ENCODE data around the gene SUSD4.

Gene SUSD4

GRCh38 chr1:223214261-223214807, 149.6 kb downstream of the SUSD4 start:
- TF ChIP-seq CTCF (conservative IDR thresholded peaks at IDR 0.05; ENCODE audit: low read depth, low read length), result no peak
- Histone ChIP-seq H3K27me3 (ENCODE audit: insufficient read depth, low read depth) (no peaks in the 10 kb centered on the region), H3K4me2 (no peak overlapping the region), H3K79me2 (ENCODE audit: insufficient read depth, low read depth) (no peaks in the 10 kb centered on the region), H3K4me1 (ENCODE audit: low read depth, poor library complexity, severe bottlenecking) (no peaks in the 10 kb centered on the region), H3K27ac (no peak overlapping the region), H4K20me1 (ENCODE audit: insufficient read depth) (no peaks in the 10 kb centered on the region), H3K36me3 (ENCODE audit: insufficient read depth) (no peaks in the 10 kb centered on the region), H3K9ac (no peak overlapping the region), H3K4me3 (IDR thresholded peaks at IDR 0.05; ENCODE audit: insufficient read depth, low read depth, low read length) (no peak overlapping the region), H2AFZ (ENCODE audit: low read depth) (no peak overlapping the region)

GRCh38 chr1:223212441-223212840, 151.5 kb downstream of the SUSD4 start:
- no peak overlapping the region for H2AFZ ChIP-seq (ENCODE audit: low read depth)
- no peaks in the 10 kb centered on the region for H3K27me3 ChIP-seq (ENCODE audit: insufficient read depth, low read depth)
- no peaks in the 10 kb centered on the region for H3K36me3 ChIP-seq (ENCODE audit: insufficient read depth)
- no peaks in the 10 kb centered on the region for H3K79me2 ChIP-seq (ENCODE audit: insufficient read depth, low read depth)
- no peak for TF ChIP-seq CTCF (conservative IDR thresholded peaks at IDR 0.05; ENCODE audit: low read depth, low read length)
- no peak overlapping the region for H3K27ac ChIP-seq
- no peaks in the 10 kb centered on the region for H4K20me1 ChIP-seq (ENCODE audit: insufficient read depth)
- no peak overlapping the region for H3K9ac ChIP-seq
- H3K4me3 ChIP-seq (IDR thresholded peaks at IDR 0.05; ENCODE audit: insufficient read depth, low read depth, low read length), result no peak overlapping the region
- no peak overlapping the region for H3K4me2 ChIP-seq
- H3K4me1 ChIP-seq (ENCODE audit: low read depth, poor library complexity, severe bottlenecking), result no peaks in the 10 kb centered on the region

GRCh38 chr1:223211323-223211985, 152.5 kb downstream of the SUSD4 start:
- Histone ChIP-seq H3K27ac (no peak overlapping the region), H3K9ac (no peak overlapping the region), H2AFZ (ENCODE audit: low read depth) (no peak overlapping the region), H3K4me3 (IDR thresholded peaks at IDR 0.05; ENCODE audit: insufficient read depth, low read depth, low read length) (no peak overlapping the region), H4K20me1 (ENCODE audit: insufficient read depth) (no peaks in the 10 kb centered on the region), H3K27me3 (ENCODE audit: insufficient read depth, low read depth) (no peaks in the 10 kb centered on the region), H3K79me2 (ENCODE audit: insufficient read depth, low read depth) (no peaks in the 10 kb centered on the region), H3K4me1 (ENCODE audit: low read depth, poor library complexity, severe bottlenecking) (no peaks in the 10 kb centered on the region), H3K36me3 (ENCODE audit: insufficient read depth) (no peaks in the 10 kb centered on the region), H3K4me2 (no peak overlapping the region)
- TF ChIP-seq CTCF (conservative IDR thresholded peaks at IDR 0.05; ENCODE audit: low read depth, low read length), result no peak

GRCh38 chr1:223210788-223211120, 153.2 kb downstream of the SUSD4 start:
- no peak overlapping the region for H3K27ac ChIP-seq
- no peak for TF ChIP-seq CTCF (conservative IDR thresholded peaks at IDR 0.05; ENCODE audit: low read depth, low read length)
- H3K27me3 ChIP-seq (ENCODE audit: insufficient read depth, low read depth), result no peaks in the 10 kb centered on the region
- H3K79me2 ChIP-seq (ENCODE audit: insufficient read depth, low read depth), result no peaks in the 10 kb centered on the region
- H3K36me3 ChIP-seq (ENCODE audit: insufficient read depth), result no peaks in the 10 kb centered on the region
- H2AFZ ChIP-seq (ENCODE audit: low read depth), result no peak overlapping the region
- H3K4me2 ChIP-seq, result no peak overlapping the region
- H3K9ac ChIP-seq, result no peak overlapping the region
- no peaks in the 10 kb centered on the region for H4K20me1 ChIP-seq (ENCODE audit: insufficient read depth)
- no peaks in the 10 kb centered on the region for H3K4me1 ChIP-seq (ENCODE audit: low read depth, poor library complexity, severe bottlenecking)
- H3K4me3 ChIP-seq (IDR thresholded peaks at IDR 0.05; ENCODE audit: insufficient read depth, low read depth, low read length), result no peak overlapping the region
